ENCODE results near the gene MT4. TPM values are rescaled to one million over a fixed set of nuclear protein-coding genes. Genes with fewer than 3 reads are reported as not detected.

Gene MT4
- total and polyA plus RNA-seq, 2 donors, result 7.5 to 38.1 TPM

GRCh38 chr16:56551796-56552738 is 12.8 kb upstream of the MT4 start:
- H3K27me3 ChIP-seq (ENCODE audit: control insufficient read depth in 2 of 2, insufficient read depth in 1 of 2, low read length in 1 of 2), result peaks cover 0 to 1% of the 10 kb centered on the region in 2 donors
- DNase-seq (ENCODE audit: low read depth in 6 of 9, low spot score in 9 of 9), result no peak
- no peak overlapping the region for H3K4me3 ChIP-seq (ENCODE audit: low read length in 2 of 2)
- no peaks in the 10 kb centered on the region for H3K9me3 ChIP-seq (ENCODE audit: control insufficient read depth in 2 of 2, insufficient read depth in 1 of 2, low read length in 1 of 2)
- no peak overlapping the region for H3K27ac ChIP-seq (ENCODE audit: low read depth in 1 of 2, low read length in 1 of 2)
- H3K4me1 ChIP-seq (ENCODE audit: control insufficient read depth in 2 of 2, insufficient read depth in 2 of 2, low read length in 2 of 2), result peaks cover 9% of the 10 kb centered on the region in 2 donors
- WGBS, result 64% methylated on average over 11 of the region's 11 CpGs
- no peaks in the 10 kb centered on the region for H3K36me3 ChIP-seq (ENCODE audit: control insufficient read depth in 2 of 2, insufficient read depth in 2 of 2, low read length in 1 of 2)

- H3K27ac ChIP-seq (ENCODE audit: low read depth in 1 of 2, low read length in 1 of 2), result no peak overlapping the region
- no peaks in the 10 kb centered on the region for H3K36me3 ChIP-seq (ENCODE audit: control insufficient read depth in 2 of 2, insufficient read depth in 2 of 2, low read length in 1 of 2)
- peaks cover 4 to 6% of the 10 kb centered on the region in 2 donors for H3K27me3 ChIP-seq (ENCODE audit: control insufficient read depth in 2 of 2, insufficient read depth in 1 of 2, low read length in 1 of 2)
- no peak overlapping the region for H3K4me3 ChIP-seq (ENCODE audit: low read length in 2 of 2)
- no peaks in the 10 kb centered on the region for H3K9me3 ChIP-seq (ENCODE audit: control insufficient read depth in 2 of 2, insufficient read depth in 1 of 2, low read length in 1 of 2)
- H3K4me1 ChIP-seq (ENCODE audit: control insufficient read depth in 2 of 2, insufficient read depth in 2 of 2, low read length in 2 of 2), result no peaks in the 10 kb centered on the region
- WGBS, result 95% methylated on average over 10 of the region's 10 CpGs
- DNase-seq (ENCODE audit: low read depth in 6 of 9, low spot score in 9 of 9), result no peak
Observed at GRCh38 chr16:56554441-56554840, 10.4 kb upstream of the MT4 start.

GRCh38 chr16:56558024-56558747 is 6.7 kb upstream of the MT4 start:
- H3K4me1 ChIP-seq (ENCODE audit: control insufficient read depth in 2 of 2, insufficient read depth in 2 of 2, low read length in 2 of 2), result no peaks in the 10 kb centered on the region
- no peak for DNase-seq (ENCODE audit: low read depth in 6 of 9, low spot score in 9 of 9)
- H3K27me3 ChIP-seq (ENCODE audit: control insufficient read depth in 2 of 2, insufficient read depth in 1 of 2, low read length in 1 of 2), result peaks cover 4 to 11% of the 10 kb centered on the region in 2 donors
- no peak overlapping the region for H3K4me3 ChIP-seq (ENCODE audit: low read length in 2 of 2)
- WGBS, result 89% methylated on average over 8 of the region's 8 CpGs
- no peak overlapping the region for H3K27ac ChIP-seq (ENCODE audit: low read depth in 1 of 2, low read length in 1 of 2)
- H3K9me3 ChIP-seq (ENCODE audit: control insufficient read depth in 2 of 2, insufficient read depth in 1 of 2, low read length in 1 of 2), result no peaks in the 10 kb centered on the region
- no peaks in the 10 kb centered on the region for H3K36me3 ChIP-seq (ENCODE audit: control insufficient read depth in 2 of 2, insufficient read depth in 2 of 2, low read length in 1 of 2)

- Histone ChIP-seq H3K9me3 (ENCODE audit: control insufficient read depth in 2 of 2, insufficient read depth in 1 of 2, low read length in 1 of 2) (no peaks in the 10 kb centered on the region), H3K27me3 (ENCODE audit: control insufficient read depth in 2 of 2, insufficient read depth in 1 of 2, low read length in 1 of 2) (peaks cover 4 to 11% of the 10 kb centered on the region in 2 donors), H3K4me1 (ENCODE audit: control insufficient read depth in 2 of 2, insufficient read depth in 2 of 2, low read length in 2 of 2) (no peaks in the 10 kb centered on the region), H3K4me3 (ENCODE audit: low read length in 2 of 2) (no peak overlapping the region), H3K27ac (ENCODE audit: low read depth in 1 of 2, low read length in 1 of 2) (no peak overlapping the region), H3K36me3 (ENCODE audit: control insufficient read depth in 2 of 2, insufficient read depth in 2 of 2, low read length in 1 of 2) (no peaks in the 10 kb centered on the region)
- 96% methylated on average over 4 of the region's 4 CpGs for WGBS
- DNase-seq (ENCODE audit: low read depth in 6 of 9, low spot score in 9 of 9), result no peak
Observed at GRCh38 chr16:56559109-56559508, 5.8 kb upstream of the MT4 start.

GRCh38 chr16:56560447-56560846 is 4.4 kb upstream of the MT4 start:
- no peaks in the 10 kb centered on the region for H3K36me3 ChIP-seq (ENCODE audit: control insufficient read depth in 2 of 2, insufficient read depth in 2 of 2, low read length in 1 of 2)
- 92% methylated on average over 1 of the region's 1 CpG for WGBS
- no peak overlapping the region for H3K27ac ChIP-seq (ENCODE audit: low read depth in 1 of 2, low read length in 1 of 2)
- H3K9me3 ChIP-seq (ENCODE audit: control insufficient read depth in 2 of 2, insufficient read depth in 1 of 2, low read length in 1 of 2), result no peaks in the 10 kb centered on the region
- no peaks in the 10 kb centered on the region for H3K4me1 ChIP-seq (ENCODE audit: control insufficient read depth in 2 of 2, insufficient read depth in 2 of 2, low read length in 2 of 2)
- H3K27me3 ChIP-seq (ENCODE audit: control insufficient read depth in 2 of 2, insufficient read depth in 1 of 2, low read length in 1 of 2), result peaks cover 4 to 16% of the 10 kb centered on the region in 2 donors
- no peak overlapping the region for H3K4me3 ChIP-seq (ENCODE audit: low read length in 2 of 2)
- no peak for DNase-seq (ENCODE audit: low read depth in 6 of 9, low spot score in 9 of 9)

- H3K4me3 ChIP-seq (ENCODE audit: low read length in 2 of 2), result no peak overlapping the region
- H3K27me3 ChIP-seq (ENCODE audit: control insufficient read depth in 2 of 2, insufficient read depth in 1 of 2, low read length in 1 of 2), result peaks cover 4 to 17% of the 10 kb centered on the region in 2 donors
- no peaks in the 10 kb centered on the region for H3K36me3 ChIP-seq (ENCODE audit: control insufficient read depth in 2 of 2, insufficient read depth in 2 of 2, low read length in 1 of 2)
- WGBS, result 91% methylated on average over 1 of the region's 1 CpG
- DNase-seq (ENCODE audit: low read depth in 6 of 9, low spot score in 9 of 9), result no peak
- H3K4me1 ChIP-seq (ENCODE audit: control insufficient read depth in 2 of 2, insufficient read depth in 2 of 2, low read length in 2 of 2), result no peaks in the 10 kb centered on the region
- no peak overlapping the region for H3K27ac ChIP-seq (ENCODE audit: low read depth in 1 of 2, low read length in 1 of 2)
- H3K9me3 ChIP-seq (ENCODE audit: control insufficient read depth in 2 of 2, insufficient read depth in 1 of 2, low read length in 1 of 2), result no peaks in the 10 kb centered on the region
Observed at GRCh38 chr16:56561126-56561525, 3.7 kb upstream of the MT4 start.

- no peak for DNase-seq (ENCODE audit: low read depth in 6 of 9, low spot score in 9 of 9)
- Histone ChIP-seq H3K36me3 (ENCODE audit: control insufficient read depth in 2 of 2, insufficient read depth in 2 of 2, low read length in 1 of 2) (no peaks in the 10 kb centered on the region), H3K27ac (ENCODE audit: low read depth in 1 of 2, low read length in 1 of 2) (no peak overlapping the region), H3K9me3 (ENCODE audit: control insufficient read depth in 2 of 2, insufficient read depth in 1 of 2, low read length in 1 of 2) (no peaks in the 10 kb centered on the region), H3K27me3 (ENCODE audit: control insufficient read depth in 2 of 2, insufficient read depth in 1 of 2, low read length in 1 of 2) (peaks cover 2 to 7% of the 10 kb centered on the region in 2 donors), H3K4me1 (ENCODE audit: control insufficient read depth in 2 of 2, insufficient read depth in 2 of 2, low read length in 2 of 2) (no peaks in the 10 kb centered on the region), H3K4me3 (ENCODE audit: low read length in 2 of 2) (no peak overlapping the region)
- 96% methylated on average over 1 of the region's 1 CpG for WGBS
Observed at GRCh38 chr16:56569971-56570370, 5.1 kb downstream of the MT4 start.

GRCh38 chr16:56571525-56571924 is 6.7 kb downstream of the MT4 start:
- WGBS, result 96% methylated on average over 11 of the region's 11 CpGs
- Histone ChIP-seq H3K36me3 (ENCODE audit: control insufficient read depth in 2 of 2, insufficient read depth in 2 of 2, low read length in 1 of 2) (no peaks in the 10 kb centered on the region), H3K27me3 (ENCODE audit: control insufficient read depth in 2 of 2, insufficient read depth in 1 of 2, low read length in 1 of 2) (peaks cover 2 to 4% of the 10 kb centered on the region in 2 donors), H3K27ac (ENCODE audit: low read depth in 1 of 2, low read length in 1 of 2) (no peak overlapping the region), H3K4me1 (ENCODE audit: control insufficient read depth in 2 of 2, insufficient read depth in 2 of 2, low read length in 2 of 2) (no peaks in the 10 kb centered on the region), H3K4me3 (ENCODE audit: low read length in 2 of 2) (no peak overlapping the region), H3K9me3 (ENCODE audit: control insufficient read depth in 2 of 2, insufficient read depth in 1 of 2, low read length in 1 of 2) (no peaks in the 10 kb centered on the region)
- no peak for DNase-seq (ENCODE audit: low read depth in 6 of 9, low spot score in 9 of 9)

- Histone ChIP-seq H3K4me1 (ENCODE audit: control insufficient read depth in 2 of 2, insufficient read depth in 2 of 2, low read length in 2 of 2) (peaks cover 0 to 3% of the 10 kb centered on the region in 2 donors), H3K27ac (ENCODE audit: low read depth in 1 of 2, low read length in 1 of 2) (no peak overlapping the region), H3K27me3 (ENCODE audit: control insufficient read depth in 2 of 2, insufficient read depth in 1 of 2, low read length in 1 of 2) (no peaks in the 10 kb centered on the region), H3K9me3 (ENCODE audit: control insufficient read depth in 2 of 2, insufficient read depth in 1 of 2, low read length in 1 of 2) (no peaks in the 10 kb centered on the region), H3K36me3 (ENCODE audit: control insufficient read depth in 2 of 2, insufficient read depth in 2 of 2, low read length in 1 of 2) (no peaks in the 10 kb centered on the region), H3K4me3 (ENCODE audit: low read length in 2 of 2) (no peak overlapping the region)
- DNase-seq (ENCODE audit: low read depth in 6 of 9, low spot score in 9 of 9), result no peak
- WGBS, result 77% methylated on average over 1 of the region's 1 CpG
Observed at GRCh38 chr16:56574625-56575024, 9.8 kb downstream of the MT4 start.

Measured in thymus (tissue), 11 donors.